ENCODE data around the gene SCMH1. TPM values are rescaled to one million over a fixed set of nuclear protein-coding genes. Genes with fewer than 3 reads are reported as not detected.

SCMH1 gene
- total and polyA plus RNA-seq, 2 donors (not counting 3 experiments of a cell fraction or from before 2014, with no cell fraction given), result 39.9 to 40.7 TPM

GRCh38 chr1:41222496-41222895, 19.6 kb downstream of the SCMH1 start:
- no peak overlapping the region for H3K4me2 ChIP-seq (ENCODE audit: insufficient read depth, low read length)
- no peak overlapping the region for H3K9ac ChIP-seq (replicated peaks; ENCODE audit: extremely low read depth, insufficient read depth, low read length)
- H3K9me3 ChIP-seq (replicated peaks; ENCODE audit: control insufficient read depth, insufficient read depth, low read length), result no peaks in the 10 kb centered on the region
- H3K27ac ChIP-seq (ENCODE audit: insufficient read depth, low read depth, low read length), result no peak overlapping the region
- H4K20me1 ChIP-seq (replicated peaks; ENCODE audit: control insufficient read depth, extremely low read depth, insufficient read depth, low read length), result peaks cover 2% of the 10 kb centered on the region
- dilution Hi-C loops (cut with MboI; ENCODE audit: extremely low pct_ligation_motif_present, low sequenced_read_pairs), result no loop called here
- intact Hi-C loops (cut with micrococcal nuclease), result no loop called here
- POLR2A ChIA-PET, result no interaction called here
- H2AFZ ChIP-seq (ENCODE audit: low read depth, low read length), result no peak overlapping the region
- TF ChIP-seq POLR2A (IDR thresholded peaks at IDR 0.05; ENCODE audit: low read depth, low read length) (no peak), JUN (IDR thresholded peaks at IDR 0.05; ENCODE audit: borderline replicate concordance, insufficient read depth, insufficient read length, low read depth) (no peak), POLR2AphosphoS5 (IDR thresholded peaks at IDR 0.05; ENCODE audit: insufficient read depth, low read depth, low read length) (no peak), CTCF (IDR thresholded peaks at IDR 0.05; ENCODE audit: extremely low read depth in 1 of 2, insufficient read depth in 1 of 2, low read depth in 1 of 2, low read length in 2 of 2) (no peak), FOS (IDR thresholded peaks at IDR 0.05; ENCODE audit: borderline replicate concordance, insufficient read depth, low read length) (no peak), MYC (IDR thresholded peaks at IDR 0.05; ENCODE audit: low read depth, low read length) (no peak), EZH2 (IDR thresholded peaks at IDR 0.05; ENCODE audit: borderline replicate concordance, low read depth, low read length, severe bottlenecking) (no peak), GATA2 (IDR thresholded peaks at IDR 0.05; ENCODE audit: insufficient read depth, insufficient read length, low read depth, low read length) (no peak)
- TF ChIP-seq, protein P1, sequence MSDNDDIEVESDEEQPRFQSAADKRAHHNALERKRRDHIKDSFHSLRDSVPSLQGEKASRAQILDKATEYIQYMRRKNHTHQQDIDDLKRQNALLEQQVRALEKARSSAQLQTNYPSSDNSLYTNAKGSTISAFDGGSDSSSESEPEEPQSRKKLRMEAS (IDR thresholded peaks at IDR 0.05; ENCODE audit: insufficient read depth, insufficient read length), result no peak
- no peak overlapping the region for H3K4me3 ChIP-seq (replicated peaks in 1 of 3; ENCODE audit: insufficient read depth in 1 of 3, low read depth in 1 of 3, low read length in 3 of 3)
- no TSS peak for BruUV-seq (replicated peaks)
- no peaks in the 10 kb centered on the region for H3K27me3 ChIP-seq (ENCODE audit: control insufficient read depth in 2 of 2, insufficient read depth in 2 of 2, low read length in 2 of 2)
- FAIRE-seq (no peak), DNase-seq (ENCODE audit: low read depth, low spot score) (peak; percentile 22)
- H3K4me1 ChIP-seq (ENCODE audit: control insufficient read depth, extremely low read depth, insufficient read depth, low read length), result no peaks in the 10 kb centered on the region
- no peaks in the 10 kb centered on the region for H3K36me3 ChIP-seq (ENCODE audit: control insufficient read depth in 2 of 2, extremely low read depth in 1 of 2, insufficient read depth in 2 of 2, low read length in 2 of 2)
- peaks cover 19% of the 10 kb centered on the region for H3K79me2 ChIP-seq (ENCODE audit: control insufficient read depth, insufficient read depth, low read length)
- no peaks in the 10 kb centered on the region for H3K9me1 ChIP-seq (replicated peaks; ENCODE audit: control insufficient read depth, extremely low read depth, insufficient read depth, low read length)
- CTCF ChIA-PET, result interaction anchor here (1.4 kb wide), 1 partner anchor 60 kb away, joined by 3 read pairs; no protein-coding TSS in a partner anchor

Data from endothelial cell of umbilical vein (primary cell).